Mesendoderm (in vitro differentiated cells): ENCODE results near the gene OIP5. TPM values are rescaled to one million over a fixed set of nuclear protein-coding genes. Genes with fewer than 3 reads are reported as not detected.

Experiments
- DNase-seq: peaks from one replicate; pipeline ENCODE4 v3.0.0; 2013
- H2AK5ac ChIP-seq: 2 replicates; pipeline ENCODE4 v1.6.1; 2013; ENCODE audit warnings: low read length, inconsistent platforms
- H2BK120ac ChIP-seq: 2 replicates; pipeline ENCODE4 v1.6.1; 2013; ENCODE audit warnings: low read depth, mild to moderate bottlenecking, low read length, moderate library complexity, mixed read lengths
- H2BK15ac ChIP-seq: replicated peaks from 2 replicates; pipeline ENCODE4 v1.6.1; 2013; ENCODE audit warnings: low read depth, mild to moderate bottlenecking, moderate library complexity
- H2BK5ac ChIP-seq: 2 replicates; pipeline ENCODE4 v1.6.1; 2013; ENCODE audit warnings: low read length, inconsistent platforms
- H3K18ac ChIP-seq: 2 replicates; pipeline ENCODE4 v1.6.1; 2013; ENCODE audit warnings: mild to moderate bottlenecking, low read length, mixed read lengths
- H3K23ac ChIP-seq: one replicate; pipeline ENCODE4 v1.6.1; 2013; ENCODE audit warnings: low read length
- H3K27ac ChIP-seq: 2 replicates; pipeline ENCODE4 v1.5.1; 2013; ENCODE audit warnings: low read depth, mild to moderate bottlenecking, inconsistent platforms, low read length, moderate library complexity
- H3K27me3 ChIP-seq: 2 replicates; pipeline ENCODE4 v1.6.1; 2013; ENCODE audit warnings: low read length, control low read depth, mild to moderate bottlenecking, inconsistent platforms; ENCODE audit not compliant: insufficient read depth, poor library complexity
- H3K36me3 ChIP-seq: 2 replicates; pipeline ENCODE4 v1.6.1; 2013; ENCODE audit warnings: low read length, inconsistent platforms; ENCODE audit not compliant: control insufficient read depth, insufficient read depth
- H3K4ac ChIP-seq: one replicate; pipeline ENCODE4 v1.6.1; 2013; ENCODE audit warnings: low read depth, mild to moderate bottlenecking, low read length, moderate library complexity
- H3K4me1 ChIP-seq: 2 replicates; pipeline ENCODE4 v1.6.1; 2013; ENCODE audit warnings: low read depth, low read length, inconsistent platforms; ENCODE audit not compliant: control insufficient read depth
- H3K4me2 ChIP-seq: 2 replicates; pipeline ENCODE4 v1.6.1; 2013; ENCODE audit warnings: low read length
- H3K4me3 ChIP-seq: 2 replicates; pipeline ENCODE4 v1.5.1; 2013; ENCODE audit warnings: mild to moderate bottlenecking, low read length
- H3K56ac ChIP-seq: one replicate; pipeline ENCODE4 v1.6.1; 2013; ENCODE audit warnings: low read length
- H3K79me1 ChIP-seq: 2 replicates; pipeline ENCODE4 v1.6.1; 2013; ENCODE audit warnings: low read length, inconsistent platforms
- H3K79me2 ChIP-seq: 2 replicates; pipeline ENCODE4 v1.6.1; 2013; ENCODE audit warnings: mild to moderate bottlenecking, low read length; ENCODE audit not compliant: control insufficient read depth, insufficient read depth
- H3K9ac ChIP-seq: 2 replicates; pipeline ENCODE4 v1.6.1; 2013; ENCODE audit warnings: low read length, inconsistent platforms
- H4K5ac ChIP-seq: one replicate; pipeline ENCODE4 v1.6.1; 2013; ENCODE audit warnings: low read length
- H4K8ac ChIP-seq: one replicate; pipeline ENCODE4 v1.6.1; 2013; ENCODE audit warnings: low read depth, mild to moderate bottlenecking, control low read depth, low read length, moderate library complexity
- WGBS: extraction: QIAGEN DNeasy Blood & Tissue Kit; methylation state at CpG from one replicate; pipeline ENCODE4 v1.1.7; 2013; ENCODE audit warnings: low lambda C conversion rate, missing lambda C conversion rate; ENCODE audit not compliant: insufficient coverage; ENCODE audit errors: extremely low coverage; 5-methylcytosine and 5-hydroxymethylcytosine counted together
- polyA plus RNA-seq, 2 experiments: library from polyadenylated mRNA; stranded (reverse); fragments of 200-250 nt; gene quantifications; one replicate each; pipeline ENCODE4 v1.2.3, GENCODE V29; 2013

The OIP5 gene
- 42.8 TPM for polyA plus RNA-seq (2013, experiment 1 of 2)
- 40.8 TPM for polyA plus RNA-seq (2013, experiment 2 of 2)

DNA sequence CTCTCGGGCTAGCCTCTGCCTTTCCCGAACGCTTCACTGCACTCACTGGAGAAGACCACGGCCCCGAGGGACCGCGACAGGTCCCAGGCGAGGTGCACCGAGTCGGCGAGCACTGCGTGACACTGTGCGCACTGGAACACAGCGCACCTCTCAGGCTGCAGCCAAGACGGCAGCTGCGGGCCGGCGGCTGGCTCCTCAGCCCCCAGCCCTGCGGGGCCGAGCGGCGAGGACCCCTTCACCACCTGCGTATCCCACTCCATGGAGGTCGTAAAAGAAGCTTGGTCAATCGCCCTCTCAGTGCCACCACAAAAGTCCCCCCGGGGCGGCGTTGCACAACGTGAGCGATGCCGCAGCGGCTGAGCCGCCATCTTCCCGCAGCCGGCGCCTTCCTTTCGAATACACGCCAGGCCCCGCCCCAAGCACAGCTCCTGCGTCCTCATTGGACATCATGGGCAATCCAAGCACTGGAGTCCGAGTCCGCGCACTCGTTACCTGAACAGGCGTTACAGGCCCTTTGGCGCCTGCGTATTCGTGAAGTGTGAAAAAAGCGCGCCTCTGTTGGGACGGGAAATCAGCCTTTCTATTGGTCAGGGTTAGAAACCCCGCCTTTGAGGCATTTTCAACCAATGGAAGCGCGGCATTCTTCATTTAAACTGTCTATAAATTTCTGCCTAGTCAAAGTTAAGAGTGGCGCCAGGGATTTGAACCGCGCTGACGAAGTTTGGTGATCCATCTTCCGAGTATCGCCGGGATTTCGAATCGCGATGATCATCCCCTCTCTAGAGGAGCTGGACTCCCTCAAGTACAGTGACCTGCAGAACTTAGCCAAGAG lies at the start of gene OIP5, which contains the start of gene NUSAP1:
TSS of gene OIP5 (minus strand) at position 398 of the 832 bp plus-strand sequence. CDS start at position 368, 30 bp downstream.
TSS of gene NUSAP1 (plus strand) at position 688 of the 832 bp plus-strand sequence. CDS start at position 765, 77 bp downstream.
- peak within 1 kb of the TSS; percentile 90 for H2BK5ac ChIP-seq
- no peak within 1 kb of the TSS for H4K5ac ChIP-seq
- peaks cover 9% of the 10 kb centered on the region for H3K79me1 ChIP-seq
- no peaks in the 10 kb centered on the region for H3K27me3 ChIP-seq
- no CpG with 5 or more reads among the region's 64 CpGs for WGBS
- H2AK5ac ChIP-seq, result no peak within 1 kb of the TSS
- peak within 1 kb of the TSS; percentile 70 for H3K18ac ChIP-seq
- peak within 1 kb of the TSS; percentile 98 for H3K56ac ChIP-seq
- H3K9ac ChIP-seq, result peak within 1 kb of the TSS; percentile 94
- peaks cover 33% of the 10 kb centered on the region for H3K79me2 ChIP-seq
- H3K27ac ChIP-seq, result peak within 1 kb of the TSS; percentile 76
- H3K4ac ChIP-seq, result peak within 1 kb of the TSS; percentile 8
- no peaks in the 10 kb centered on the region for H3K4me1 ChIP-seq
- H3K4me2 ChIP-seq, result peak within 1 kb of the TSS; percentile 91
- H4K8ac ChIP-seq, result no peak within 1 kb of the TSS
- H3K4me3 ChIP-seq, result peak within 1 kb of the TSS; percentile 96
- peak within 1 kb of the TSS; percentile 32 for H3K23ac ChIP-seq
- no peak within 1 kb of the TSS for H2BK120ac ChIP-seq
- H2BK15ac ChIP-seq, result no peak within 1 kb of the TSS
- peaks cover 1% of the 10 kb centered on the region for H3K36me3 ChIP-seq
- DNase-seq, result peak; percentile 100

DNA sequence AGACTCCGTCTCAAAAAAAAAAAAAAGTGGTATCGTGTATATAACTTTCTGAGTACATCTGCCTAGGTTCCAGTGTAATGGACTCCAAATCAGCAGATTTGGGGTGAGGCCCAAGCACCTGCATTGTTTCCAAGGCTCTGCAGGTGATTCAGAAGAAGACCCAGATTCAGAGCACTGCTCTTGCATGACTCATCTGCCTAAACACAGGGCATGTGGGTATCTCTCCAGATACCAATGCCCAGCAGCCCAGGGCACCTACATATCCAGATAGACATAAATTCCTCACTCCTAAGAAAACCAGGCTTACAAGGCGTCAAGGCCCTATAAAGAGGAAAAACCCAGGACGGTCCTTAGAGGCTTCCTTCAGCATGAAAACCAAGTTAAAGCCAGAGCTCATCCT lies 45.6 kb upstream of the OIP5 start:
- Histone ChIP-seq H3K27ac (no peak overlapping the region), H3K56ac (no peak overlapping the region), H3K4ac (no peak overlapping the region), H2AK5ac (no peak overlapping the region), H2BK5ac (no peak overlapping the region), H3K18ac (no peak overlapping the region), H4K8ac (no peak overlapping the region), H2BK120ac (no peak overlapping the region), H4K5ac (no peak overlapping the region), H3K36me3 (peaks cover 13% of the 10 kb centered on the region), H3K23ac (no peak overlapping the region), H2BK15ac (no peak overlapping the region), H3K4me2 (no peak overlapping the region), H3K79me1 (no peaks in the 10 kb centered on the region), H3K4me3 (no peak overlapping the region), H3K4me1 (no peaks in the 10 kb centered on the region), H3K27me3 (no peaks in the 10 kb centered on the region), H3K9ac (no peak overlapping the region), H3K79me2 (no peaks in the 10 kb centered on the region)
- DNase-seq, result no peak
- no CpG with 5 or more reads among the region's 4 CpGs for WGBS

DNA sequence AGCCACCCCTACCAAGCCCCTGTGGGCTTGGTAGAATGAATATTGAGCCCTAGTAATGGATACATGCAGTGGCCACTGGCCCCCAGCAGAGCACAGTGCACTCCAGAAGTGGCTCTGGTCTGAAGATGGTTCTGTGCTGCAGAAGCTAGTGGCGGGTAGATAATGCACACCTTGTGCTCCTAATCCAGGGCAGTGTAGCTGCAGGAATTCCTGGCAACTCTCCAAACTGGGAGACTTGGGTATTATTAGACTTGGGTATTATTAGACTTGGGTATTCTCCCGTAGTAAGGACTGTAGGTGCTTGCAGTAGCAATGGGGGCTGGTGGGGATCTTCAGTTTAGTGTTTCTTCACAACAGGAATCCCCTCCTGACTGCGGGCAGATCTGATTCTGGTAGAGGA lies 35.0 kb upstream of the OIP5 start:
- H3K4ac ChIP-seq, result no peak overlapping the region
- DNase-seq, result no peak
- no peak overlapping the region for H3K23ac ChIP-seq
- H3K36me3 ChIP-seq, result peaks cover 15% of the 10 kb centered on the region
- no peak overlapping the region for H3K4me2 ChIP-seq
- no peak overlapping the region for H3K9ac ChIP-seq
- no peak overlapping the region for H3K56ac ChIP-seq
- no peaks in the 10 kb centered on the region for H3K4me1 ChIP-seq
- H2AK5ac ChIP-seq, result no peak overlapping the region
- no peaks in the 10 kb centered on the region for H3K27me3 ChIP-seq
- H4K5ac ChIP-seq, result no peak overlapping the region
- WGBS, result no CpG with 5 or more reads among the region's 3 CpGs
- no peaks in the 10 kb centered on the region for H3K79me1 ChIP-seq
- H3K18ac ChIP-seq, result no peak overlapping the region
- H3K4me3 ChIP-seq, result no peak overlapping the region
- no peak overlapping the region for H2BK15ac ChIP-seq
- H2BK120ac ChIP-seq, result no peak overlapping the region
- no peaks in the 10 kb centered on the region for H3K79me2 ChIP-seq
- no peak overlapping the region for H2BK5ac ChIP-seq
- H4K8ac ChIP-seq, result no peak overlapping the region
- H3K27ac ChIP-seq, result no peak overlapping the region

DNA sequence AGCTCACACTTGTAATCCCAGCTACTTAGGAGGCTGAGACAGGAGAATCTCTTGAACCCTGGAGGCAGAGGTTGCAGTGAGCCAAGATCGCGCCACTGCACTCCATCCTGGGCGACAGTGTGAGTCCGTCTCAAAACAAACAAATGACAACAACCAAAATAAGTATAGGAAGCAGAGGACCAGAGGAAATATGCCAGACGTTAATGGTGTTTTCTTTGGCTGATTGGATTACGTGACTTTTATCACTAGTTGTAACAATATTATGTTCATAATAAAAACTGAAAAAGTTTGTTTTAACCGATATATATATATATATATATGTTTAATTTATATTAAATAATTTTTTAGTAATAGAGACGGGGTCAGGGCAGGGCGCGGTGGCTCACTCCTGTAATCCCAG lies 22.0 kb upstream of the OIP5 start:
- H2BK5ac ChIP-seq, result no peak overlapping the region
- H2BK15ac ChIP-seq, result no peak overlapping the region
- H4K8ac ChIP-seq, result no peak overlapping the region
- H3K4ac ChIP-seq, result no peak overlapping the region
- no peak overlapping the region for H3K27ac ChIP-seq
- H2BK120ac ChIP-seq, result no peak overlapping the region
- no peaks in the 10 kb centered on the region for H3K79me2 ChIP-seq
- no peak overlapping the region for H4K5ac ChIP-seq
- H3K4me1 ChIP-seq, result no peaks in the 10 kb centered on the region
- H3K9ac ChIP-seq, result no peak overlapping the region
- H3K36me3 ChIP-seq, result peaks cover 12% of the 10 kb centered on the region
- no peak overlapping the region for H2AK5ac ChIP-seq
- H3K79me1 ChIP-seq, result no peaks in the 10 kb centered on the region
- H3K27me3 ChIP-seq, result no peaks in the 10 kb centered on the region
- no peak for DNase-seq
- H3K4me2 ChIP-seq, result no peak overlapping the region
- H3K23ac ChIP-seq, result no peak overlapping the region
- no CpG with 5 or more reads among the region's 10 CpGs for WGBS
- H3K18ac ChIP-seq, result no peak overlapping the region
- no peak overlapping the region for H3K56ac ChIP-seq
- H3K4me3 ChIP-seq, result no peak overlapping the region

DNA sequence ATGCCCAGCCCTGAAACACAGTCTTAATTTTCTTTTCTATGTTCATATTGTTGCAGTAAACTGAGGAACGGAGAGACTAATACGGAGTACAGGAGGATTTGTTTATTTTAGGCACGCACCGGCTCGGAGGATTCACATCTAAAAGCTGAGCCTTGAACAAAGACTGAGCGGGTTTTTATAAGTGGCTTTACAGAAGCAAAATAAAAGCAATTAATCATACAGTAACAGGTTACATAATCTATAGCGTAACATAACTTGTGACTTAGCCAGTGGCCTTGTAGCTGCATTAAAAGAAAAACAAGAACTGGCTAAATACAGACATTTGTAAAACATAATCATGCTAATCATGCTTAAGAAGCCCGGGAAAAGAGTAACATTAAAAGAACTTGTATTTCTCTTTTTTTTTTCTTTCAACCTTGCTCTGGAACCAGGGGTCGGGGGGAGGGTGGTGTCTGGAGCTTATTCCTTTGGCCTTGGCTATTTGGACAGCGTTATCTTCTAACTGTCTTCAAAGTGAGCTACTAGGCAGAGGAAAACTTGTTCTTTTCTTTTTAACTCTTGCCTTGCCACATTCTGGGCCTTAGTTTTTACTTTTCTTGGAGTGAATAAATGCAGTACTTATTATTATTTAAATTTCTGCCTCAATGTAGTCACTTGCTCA lies 17.8 kb upstream of the OIP5 start:
- no peak overlapping the region for H4K8ac ChIP-seq
- H3K79me2 ChIP-seq, result no peaks in the 10 kb centered on the region
- H3K4ac ChIP-seq, result no peak overlapping the region
- no peak overlapping the region for H3K23ac ChIP-seq
- no peaks in the 10 kb centered on the region for H3K4me1 ChIP-seq
- no peak overlapping the region for H2AK5ac ChIP-seq
- H3K18ac ChIP-seq, result no peak overlapping the region
- no peak overlapping the region for H3K4me3 ChIP-seq
- no peak overlapping the region for H3K4me2 ChIP-seq
- no peak for DNase-seq
- no peak overlapping the region for H2BK5ac ChIP-seq
- no peak overlapping the region for H2BK120ac ChIP-seq
- H3K27ac ChIP-seq, result no peak overlapping the region
- no peak overlapping the region for H4K5ac ChIP-seq
- peaks cover 12% of the 10 kb centered on the region for H3K36me3 ChIP-seq
- no peak overlapping the region for H3K56ac ChIP-seq
- no peak overlapping the region for H2BK15ac ChIP-seq
- no CpG with 5 or more reads among the region's 10 CpGs for WGBS
- no peaks in the 10 kb centered on the region for H3K27me3 ChIP-seq
- no peaks in the 10 kb centered on the region for H3K79me1 ChIP-seq
- H3K9ac ChIP-seq, result no peak overlapping the region
